GM23248 (cell line): ENCODE results near the gene EDIL3. TPM values are rescaled to one million over a fixed set of nuclear protein-coding genes. Genes with fewer than 3 reads are reported as not detected.

ENCODE experiments used
- DNase-seq: peaks from one replicate; pipeline ENCODE4 v3.0.0-alpha.2; 2015
- H2AFZ ChIP-seq: fragments of 200-600 bp; sonication (generic); 2 replicates; pipeline ENCODE4 v1.6.1; 2016; ENCODE audit warnings: antibody characterized with exemption
- H3F3A ChIP-seq: fragments of 200-600 bp; sonication (generic); 2 replicates; pipeline ENCODE4 v1.6.1; 2016; ENCODE audit warnings: mild to moderate bottlenecking, antibody characterized with exemption, mixed run types; ENCODE audit not compliant: insufficient read depth
- H3K27ac ChIP-seq: fragments of 200-600 bp; sonication (generic); 2 replicates; pipeline ENCODE4 v1.5.1; 2016; ENCODE audit warnings: mild to moderate bottlenecking
- H3K27me3 ChIP-seq: fragments of 200-600 bp; sonication (generic); replicated peaks from 2 replicates; pipeline ENCODE4 v1.6.1; 2016; ENCODE audit warnings: mild to moderate bottlenecking; ENCODE audit not compliant: insufficient read depth
- H3K36me3 ChIP-seq: fragments of 200-600 bp; sonication (generic); 2 replicates; pipeline ENCODE4 v1.6.1; 2016; ENCODE audit warnings: low read depth, mild to moderate bottlenecking
- H3K4me1 ChIP-seq: fragments of 200-600 bp; sonication (generic); 2 replicates; pipeline ENCODE4 v1.6.1; 2016; ENCODE audit warnings: mild to moderate bottlenecking; ENCODE audit not compliant: insufficient read depth
- H3K4me2 ChIP-seq: fragments of 200-600 bp; sonication (generic); one replicate; pipeline ENCODE4 v1.6.1; 2016; ENCODE audit warnings: mild to moderate bottlenecking; ENCODE audit not compliant: unreplicated experiment
- H3K4me3 ChIP-seq: fragments of 200-600 bp; sonication (generic); 2 replicates; pipeline ENCODE4 v1.5.1; 2016; ENCODE audit warnings: mild to moderate bottlenecking
- H3K79me2 ChIP-seq: fragments of 200-600 bp; sonication (generic); 2 replicates; pipeline ENCODE4 v1.6.1; 2016; ENCODE audit warnings: mild to moderate bottlenecking; ENCODE audit not compliant: insufficient read depth
- H3K9ac ChIP-seq: fragments of 200-600 bp; sonication (generic); 2 replicates; pipeline ENCODE4 v1.6.1; 2016; ENCODE audit warnings: mild to moderate bottlenecking
- H3K9me2 ChIP-seq: fragments of 200-600 bp; sonication (generic); 2 replicates; pipeline ENCODE4 v1.6.1; 2016; ENCODE audit warnings: mixed run types, mild to moderate bottlenecking, moderate library complexity; ENCODE audit not compliant: insufficient read depth
- H3K9me3 ChIP-seq: fragments of 200-600 bp; sonication (generic); one replicate; pipeline ENCODE4 v1.6.1; 2017; ENCODE audit warnings: low read depth
- H4K20me1 ChIP-seq: fragments of 200-600 bp; sonication (generic); 2 replicates; pipeline ENCODE4 v1.6.0; 2016; ENCODE audit not compliant: insufficient read depth
- EZH2 ChIP-seq: fragments of 200-600 bp; sonication (generic); IDR thresholded peaks from 2 replicates; pipeline ENCODE4 v1.6.1; 2018; ENCODE audit warnings: antibody characterized with exemption, mild to moderate bottlenecking; ENCODE audit not compliant: insufficient read depth, poor library complexity, severe bottlenecking
- EZH2phosphoT487 ChIP-seq: fragments of 200-600 bp; sonication (generic); IDR thresholded peaks from 2 replicates; pipeline ENCODE4 v1.6.1; 2018; ENCODE audit warnings: antibody characterized with exemption, moderate library complexity, mild to moderate bottlenecking, low read depth; ENCODE audit not compliant: insufficient read depth
- WGBS, 2 experiments: methylation state at CpG; one replicate each; pipeline ENCODE4 v1.1.6; 2015 to 2017; ENCODE audit warnings: low lambda C conversion rate in 2 of 2, low coverage in 1 of 2; ENCODE audit errors: missing lambda C conversion rate in 2 of 2; 5-methylcytosine and 5-hydroxymethylcytosine counted together
- in situ Hi-C: fragments of 300-500 bp; cut with MboI; formaldehyde crosslinking; loops from 2 replicates; pipeline ENCODE4 v1.15.0; 2020
- polyA plus RNA-seq: library from polyadenylated mRNA; unstranded; fragments of >200 nt; fragmentation: Nextera tagmentation; extraction: Ambion mirVana; gene quantifications from 2 replicates; pipeline ENCODE4 v1.2.1, GENCODE V29; 2016
- total RNA-seq: library from RNA; depleted of rRNA; stranded (reverse); fragments of >200 nt; shearing (Covaris generic); gene quantifications from 2 replicates; pipeline ENCODE4 v1.2.3, GENCODE V29; 2014

Gene EDIL3
- total and polyA plus RNA-seq, 2 experiments from 2014 or later: 17.7 to 24.1 TPM

GRCh38 chr5:84292788-84293653 lies 91.7 kb downstream of the EDIL3 start:
- DNase-seq: no peak
- H3K9me2 ChIP-seq: 0 out of 2 replicates have a peak, but pooled peaks cover 5% of the 10 kb centered on the region
- H3F3A ChIP-seq: no peaks in the 10 kb centered on the region
- H4K20me1 ChIP-seq: no peaks in the 10 kb centered on the region
- H3K9ac ChIP-seq: no peak overlapping the region
- H3K4me1 ChIP-seq: peaks cover 4% of the 10 kb centered on the region; the same call in 1 of the 2 replicates
- in situ Hi-C loops: no loop called here
- WGBS, 2 experiments: 41 to 42% methylated on average over 14 of the region's 14 CpGs
- H3K4me2 ChIP-seq: no peak overlapping the region
- no peak overlapping the region for H2AFZ ChIP-seq
- no peak overlapping the region for H3K4me3 ChIP-seq
- H3K36me3 ChIP-seq: no peaks in the 10 kb centered on the region
- H3K27ac ChIP-seq: no peak overlapping the region
- no peak for TF ChIP-seq EZH2
- no peak for TF ChIP-seq EZH2phosphoT487
- H3K27me3 ChIP-seq: no peaks in the 10 kb centered on the region
- H3K79me2 ChIP-seq: no peaks in the 10 kb centered on the region
- H3K9me3 ChIP-seq: no peaks in the 10 kb centered on the region

GRCh38 chr5:84292000-84292642 lies 92.6 kb downstream of the EDIL3 start:
- Histone ChIP-seq H3K27me3 (no peaks in the 10 kb centered on the region), H3K79me2 (no peaks in the 10 kb centered on the region), H3K36me3 (no peaks in the 10 kb centered on the region), H3K4me3 (no peak overlapping the region), H3K4me2 (no peak overlapping the region), H3F3A (no peaks in the 10 kb centered on the region), H3K27ac (no peak overlapping the region), H2AFZ (no peak overlapping the region), H3K9ac (no peak overlapping the region), H4K20me1 (no peaks in the 10 kb centered on the region), H3K9me3 (no peaks in the 10 kb centered on the region), H3K4me1 (peaks cover 8% of the 10 kb centered on the region; the same call in 1 of the 2 replicates), H3K9me2 (0 out of 2 replicates have a peak, but pooled peaks cover 5% of the 10 kb centered on the region)
- 59 to 67% methylated on average over 1 of the region's 1 CpG for WGBS, 2 experiments
- in situ Hi-C loops: no loop called here
- TF ChIP-seq EZH2 (no peak), EZH2phosphoT487 (no peak)
- no peak for DNase-seq

GRCh38 chr5:84290673-84291072 lies 94.0 kb downstream of the EDIL3 start:
- TF ChIP-seq EZH2phosphoT487 (no peak), EZH2 (no peak)
- Histone ChIP-seq H3K27ac (no peak overlapping the region), H3F3A (no peaks in the 10 kb centered on the region), H4K20me1 (no peaks in the 10 kb centered on the region), H3K9ac (no peak overlapping the region), H3K4me1 (peaks cover 8% of the 10 kb centered on the region; the same call in 1 of the 2 replicates), H3K4me3 (no peak overlapping the region), H3K27me3 (no peaks in the 10 kb centered on the region), H3K79me2 (no peaks in the 10 kb centered on the region), H3K4me2 (no peak overlapping the region), H3K36me3 (no peaks in the 10 kb centered on the region), H2AFZ (no peak overlapping the region), H3K9me3 (no peaks in the 10 kb centered on the region), H3K9me2 (0 out of 2 replicates have a peak, but pooled peaks cover under 1% of the 10 kb centered on the region)
- 51 to 54% methylated on average over 2 of the region's 2 CpGs for WGBS, 2 experiments
- DNase-seq: no peak
- in situ Hi-C loops: no loop called here

GRCh38 chr5:84290161-84290560 lies 94.5 kb downstream of the EDIL3 start:
- in situ Hi-C loops: no loop called here
- no peaks in the 10 kb centered on the region for H3K9me2 ChIP-seq
- H2AFZ ChIP-seq: no peak overlapping the region
- TF ChIP-seq EZH2 (no peak), EZH2phosphoT487 (no peak)
- no peaks in the 10 kb centered on the region for H3K27me3 ChIP-seq
- no peak overlapping the region for H3K9ac ChIP-seq
- H3F3A ChIP-seq: no peaks in the 10 kb centered on the region
- WGBS, 2 experiments: 43 to 44% methylated on average over 4 of the region's 4 CpGs
- H3K27ac ChIP-seq: no peak overlapping the region
- H3K4me2 ChIP-seq: no peak overlapping the region
- H3K9me3 ChIP-seq: no peaks in the 10 kb centered on the region
- H3K4me3 ChIP-seq: no peak overlapping the region
- H4K20me1 ChIP-seq: no peaks in the 10 kb centered on the region
- no peaks in the 10 kb centered on the region for H3K79me2 ChIP-seq
- no peak for DNase-seq
- peaks cover 8% of the 10 kb centered on the region; the same call in 1 of the 2 replicates for H3K4me1 ChIP-seq
- no peaks in the 10 kb centered on the region for H3K36me3 ChIP-seq
